ENCODE data around the gene SOX15. TPM values are rescaled to one million over a fixed set of nuclear protein-coding genes. Genes with fewer than 3 reads are reported as not detected.

Gene SOX15
- total and polyA plus RNA-seq, 10 of the 15 experiments (the other 5 are each of a cell fraction or from before 2014, with no cell fraction given): 0.06 to 0.53 (median 0.16) TPM; not detected in 2

- TF ChIP-seq BACH1 (IDR thresholded peaks at IDR 0.05; ENCODE audit: borderline replicate concordance): no peak; the same call in none of the 2 replicates
- peak; percentile 53 for TF ChIP-seq NR2F1 (conservative IDR thresholded peaks at IDR 0.05)
- TF ChIP-seq MTA3 (IDR thresholded peaks at IDR 0.05; ENCODE audit: borderline replicate concordance, low read length): peak; percentile 99
- TF ChIP-seq BCL11A (IDR thresholded peaks at IDR 0.05; ENCODE audit: low read depth, low read length): peak; percentile 85
- TF ChIP-seq BRCA1 (IDR thresholded peaks at IDR 0.05; ENCODE audit: low read depth, low read length): 0 out of 2 replicates have a peak, but pooled peaks have one; percentile 32
- TF ChIP-seq MEF2A (IDR thresholded peaks at IDR 0.05; ENCODE audit: insufficient read depth, low read depth, low read length): peak; percentile 65; the same call in 1 of the 2 replicates
- TF ChIP-seq RELB (IDR thresholded peaks at IDR 0.05; ENCODE audit: low read depth): peak; percentile 73
- TF ChIP-seq RUNX3 (IDR thresholded peaks at IDR 0.05; ENCODE audit: low read length): peak; percentile 49; the same call in 1 of the 2 replicates
- TF ChIP-seq PML (IDR thresholded peaks at IDR 0.05; ENCODE audit: low read length): peak; percentile 97
- no peak for TF ChIP-seq SREBF2 (IDR thresholded peaks at IDR 0.05; ENCODE audit: low read length)
- TF ChIP-seq RBBP5 (conservative IDR thresholded peaks at IDR 0.05): no peak
- no peak for TF ChIP-seq E2F4 (IDR thresholded peaks at IDR 0.05; ENCODE audit: low read depth, low read length)
- TF ChIP-seq USF2 (IDR thresholded peaks at IDR 0.05; ENCODE audit: borderline replicate concordance, low read depth, low read length): no peak
- no peak for TF ChIP-seq SKIL (IDR thresholded peaks at IDR 0.05; ENCODE audit: low read depth, poor library complexity, severe bottlenecking)
- TF ChIP-seq PKNOX1 (IDR thresholded peaks at IDR 0.05): no peak; the same call in 1 of the 2 replicates
- 0 out of 2 replicates have a peak, but pooled peaks have one; percentile 32 for TF ChIP-seq CBX5 (IDR thresholded peaks at IDR 0.05; ENCODE audit: low read depth)
- no peak for TF ChIP-seq ZNF217 (IDR thresholded peaks at IDR 0.05)
- no peak for TF ChIP-seq RAD21 (IDR thresholded peaks at IDR 0.05; ENCODE audit: insufficient read depth, low read depth, low read length)
Measured at GRCh38 chr17:7579001-7579833, 10.7 kb downstream of the SOX15 start, which contains the start of gene CD68 (continued).
